Right cardiac atrium (tissue), 5 donors: ENCODE results near the gene KRTAP10-4. TPM values are rescaled to one million over a fixed set of nuclear protein-coding genes. Genes with fewer than 3 reads are reported as not detected.

ENCODE experiments used
- ATAC-seq, 2 donors: fragments of 200-7000 bp; cut with Tn5 transposase; one replicate each; pipeline versions ENCODE4 v1.8.0 to v1.9.1; 2020; ENCODE audit warnings: moderate library complexity in 2 of 2, mild to moderate bottlenecking in 1 of 2
- DNase-seq, 3 donors: peaks; one replicate each; pipeline ENCODE4 v3.0.0-alpha.2; 2020
- H3K27ac ChIP-seq: one replicate; pipeline ENCODE4 v1.5.1; 2013; ENCODE audit warnings: mild to moderate bottlenecking, low read length, control low read depth, moderate library complexity
- H3K27me3 ChIP-seq: one replicate; pipeline ENCODE4 v1.6.1; 2013; ENCODE audit not compliant: control insufficient read depth, insufficient read depth
- H3K4me1 ChIP-seq: one replicate; pipeline ENCODE4 v1.6.1; 2013; ENCODE audit warnings: low read length; ENCODE audit not compliant: control insufficient read depth, insufficient read depth
- H3K4me3 ChIP-seq: one replicate; pipeline ENCODE4 v1.5.1; 2013; ENCODE audit warnings: low read length, control low read depth
- H3K9me3 ChIP-seq: one replicate; pipeline ENCODE4 v1.6.1; 2013; ENCODE audit warnings: low read length; ENCODE audit not compliant: control insufficient read depth
- WGBS: extraction: QIAGEN DNeasy Blood & Tissue Kit; methylation state at CpG from one replicate; pipeline ENCODE4 v1.1.7; 2013; 5-methylcytosine and 5-hydroxymethylcytosine counted together
- intact Hi-C, 4 donors: fragments of 100-400 bp; cut with DNase I; formaldehyde crosslinking; loops; one replicate each; pipeline versions ENCODE4 v1.11.0 to v1.14.0; 2022 to 2023
- polyA plus RNA-seq: library from polyadenylated mRNA; stranded (reverse); fragments of 200-250 nt; gene quantifications from one replicate; pipeline ENCODE4 v1.2.3, GENCODE V29; 2013
- total RNA-seq, 4 donors: library from RNA; stranded (reverse); fragmentation: NEBNext Ultra II Directional; extraction: Animal tissue kit (Norgen Biotek cat#: 25700); gene quantifications; one replicate each; pipeline ENCODE4 v1.2.1, GENCODE V29; 2021
- donor health status: healthy with polysubstance abuse.
- donor health status: DM: no; HTN: yes; CAD: no.
- donor health status: DM: no; HTN: no; CAD: no.
- donor health status: DM: no; HTN: yes; CAD: no; lungs with severe emphysema.
- donor health status: DM: yes; HTN: yes; CAD: no.

Gene KRTAP10-4
- total and polyA plus RNA-seq, 5 donors, result not detected

DNA sequence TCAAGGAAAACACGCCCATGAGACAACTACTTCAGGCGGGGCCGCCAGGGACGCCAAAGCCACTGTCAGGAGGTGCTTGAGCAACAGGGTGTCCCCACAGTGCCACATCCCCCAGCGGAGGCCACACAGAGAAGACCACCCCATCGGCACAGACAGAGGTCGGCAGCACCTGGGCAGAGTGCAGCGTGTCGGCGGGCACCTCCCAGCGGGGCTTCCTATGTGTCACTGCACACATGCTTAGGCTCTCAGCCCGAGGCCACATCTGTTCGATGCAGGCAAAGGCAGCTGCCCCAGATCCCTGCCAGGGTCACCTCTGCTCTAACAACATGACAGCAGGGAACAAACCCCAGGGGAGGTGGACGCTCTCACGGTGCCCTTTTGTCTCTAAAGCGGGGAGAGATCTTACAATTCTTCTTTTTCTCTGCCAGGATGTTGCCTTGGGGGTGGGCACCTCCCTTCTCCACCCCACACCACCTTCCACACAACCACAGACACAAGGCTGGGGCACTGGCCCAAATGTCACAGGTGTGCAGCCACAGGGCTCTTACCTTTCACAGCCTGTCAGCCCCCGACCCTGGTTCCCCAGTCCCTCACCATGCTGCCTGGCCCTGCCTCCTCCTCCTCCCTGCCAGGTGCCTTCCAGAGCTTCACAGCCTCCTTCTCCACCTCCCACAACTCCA, 42.5 kb downstream of the KRTAP10-4 start:
- intact Hi-C loops, result no loop called here
- 77% methylated on average over 17 of the region's 17 CpGs for WGBS
- H3K9me3 ChIP-seq, result no peaks in the 10 kb centered on the region
- peak in 1 of 2 donors; percentile 27 for ATAC-seq
- H3K4me3 ChIP-seq, result no peak overlapping the region
- no peaks in the 10 kb centered on the region for H3K4me1 ChIP-seq
- H3K27ac ChIP-seq, result no peak overlapping the region
- peak in 1 of 3 donors; percentile 25 for DNase-seq
- no peaks in the 10 kb centered on the region for H3K27me3 ChIP-seq

GRCh38 chr21:44616591-44616926, 43.0 kb downstream of the KRTAP10-4 start:
- no peak overlapping the region for H3K27ac ChIP-seq
- no peak overlapping the region for H3K4me3 ChIP-seq
- no peak for ATAC-seq
- peak in 1 of 3 donors; percentile 29 for DNase-seq
- intact Hi-C loops, result no loop called here
- H3K4me1 ChIP-seq, result no peaks in the 10 kb centered on the region
- H3K9me3 ChIP-seq, result no peaks in the 10 kb centered on the region
- WGBS, result 84% methylated on average over 16 of the region's 16 CpGs
- no peaks in the 10 kb centered on the region for H3K27me3 ChIP-seq

GRCh38 chr21:44617071-44617501, 43.6 kb downstream of the KRTAP10-4 start:
- no peak overlapping the region for H3K4me3 ChIP-seq
- H3K27ac ChIP-seq, result no peak overlapping the region
- no peaks in the 10 kb centered on the region for H3K27me3 ChIP-seq
- peak in 1 of 3 donors; percentile 22 for DNase-seq
- no peaks in the 10 kb centered on the region for H3K4me1 ChIP-seq
- ATAC-seq, result no peak
- H3K9me3 ChIP-seq, result no peaks in the 10 kb centered on the region
- WGBS, result 53% methylated on average over 8 of the region's 8 CpGs
- intact Hi-C loops, result no loop called here

DNA sequence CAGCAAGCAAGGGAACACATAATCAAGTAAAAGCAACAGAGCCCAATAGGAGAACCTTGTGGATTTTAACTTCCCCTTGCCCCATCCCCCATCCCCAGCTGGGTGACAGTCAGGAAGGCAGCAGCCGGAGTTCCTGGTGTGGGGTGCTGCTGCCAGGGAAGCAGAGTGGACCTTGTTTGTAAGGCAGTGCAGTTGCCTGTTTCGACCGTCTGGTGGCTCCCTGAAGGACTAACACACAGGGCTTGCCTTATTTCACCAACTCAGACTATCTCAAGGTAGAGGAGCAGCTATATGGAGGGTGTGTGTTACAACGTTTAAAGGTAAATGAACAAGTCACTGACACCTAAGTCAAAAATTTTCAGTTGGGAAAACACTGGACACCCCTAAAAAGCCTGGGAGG, 45.0 kb downstream of the KRTAP10-4 start:
- Histone ChIP-seq H3K4me1 (no peaks in the 10 kb centered on the region), H3K27me3 (no peaks in the 10 kb centered on the region), H3K4me3 (no peak overlapping the region), H3K27ac (no peak overlapping the region), H3K9me3 (no peaks in the 10 kb centered on the region)
- intact Hi-C loops, result no loop called here
- ATAC-seq, result peak in 1 of 2 donors; percentile 49
- 18% methylated on average over 4 of the region's 4 CpGs for WGBS
- peak in 1 of 3 donors; percentile 69 for DNase-seq

GRCh38 chr21:44618909-44619308, 45.4 kb downstream of the KRTAP10-4 start:
- no peak overlapping the region for H3K4me3 ChIP-seq
- H3K4me1 ChIP-seq, result no peaks in the 10 kb centered on the region
- intact Hi-C loops, result no loop called here
- no peak overlapping the region for H3K27ac ChIP-seq
- H3K9me3 ChIP-seq, result no peaks in the 10 kb centered on the region
- DNase-seq (no peak), ATAC-seq (no peak)
- H3K27me3 ChIP-seq, result no peaks in the 10 kb centered on the region
- 64% methylated on average over 3 of the region's 3 CpGs for WGBS

DNA sequence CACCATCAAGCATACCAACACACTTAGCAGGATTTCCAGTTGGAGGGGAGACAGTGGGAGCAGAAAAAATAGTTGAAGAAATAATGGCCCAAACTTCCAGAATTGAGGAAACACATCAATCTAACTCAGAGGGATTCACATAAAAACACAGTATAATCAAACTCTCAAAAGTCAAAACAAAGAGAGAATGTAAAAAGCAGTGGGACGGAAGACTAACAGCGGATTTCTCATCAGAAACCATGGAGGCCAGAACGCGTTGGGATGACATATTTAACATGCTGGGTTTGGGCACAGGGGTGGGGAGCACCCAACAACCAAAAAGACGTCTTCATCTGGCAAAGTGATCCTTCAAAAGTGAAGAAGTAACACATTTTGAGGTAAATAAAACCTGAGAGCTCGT, 46.4 kb downstream of the KRTAP10-4 start:
- H3K4me3 ChIP-seq, result no peak overlapping the region
- H3K27me3 ChIP-seq, result no peaks in the 10 kb centered on the region
- ATAC-seq, result no peak
- WGBS, result 88% methylated on average over 6 of the region's 6 CpGs
- no peak for DNase-seq
- no peaks in the 10 kb centered on the region for H3K9me3 ChIP-seq
- no peaks in the 10 kb centered on the region for H3K4me1 ChIP-seq
- intact Hi-C loops, result no loop called here
- H3K27ac ChIP-seq, result no peak overlapping the region

DNA sequence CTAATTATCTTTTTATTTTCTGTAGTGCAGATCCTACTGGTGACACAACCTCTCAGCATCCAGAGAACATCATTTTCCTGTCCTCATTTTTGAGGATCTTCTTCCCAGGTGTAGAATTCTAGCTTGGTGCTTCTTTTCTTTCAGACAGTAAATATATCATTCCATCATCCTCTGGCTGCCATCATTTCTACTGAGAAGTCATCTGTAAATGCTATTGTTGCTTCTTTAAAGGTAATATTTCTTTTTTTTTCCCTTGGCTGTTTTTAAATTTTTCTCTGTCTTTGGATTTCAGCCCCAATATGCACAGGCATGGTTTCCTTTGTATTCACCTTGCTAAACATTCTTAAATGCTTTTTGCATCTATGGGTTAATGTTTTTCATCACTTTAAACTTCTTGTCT, 50.0 kb downstream of the KRTAP10-4 start:
- H3K27ac ChIP-seq, result no peak overlapping the region
- H3K4me1 ChIP-seq, result no peaks in the 10 kb centered on the region
- DNase-seq (no peak), ATAC-seq (no peak)
- no peak overlapping the region for H3K4me3 ChIP-seq
- no peaks in the 10 kb centered on the region for H3K9me3 ChIP-seq
- H3K27me3 ChIP-seq, result no peaks in the 10 kb centered on the region
- intact Hi-C loops, result no loop called here

Other genes starting within 250 kb of the KRTAP10-4 start
- gene CFAP410, start 234.3 kb upstream of the KRTAP10-4 start, total RNA-seq, result 10 to 100 TPM; 13.2 to 19.8 (median 17.6) TPM
- 16.8 TPM for gene CFAP410, start 234.3 kb upstream of the KRTAP10-4 start, polyA plus RNA-seq
- 1 to 10 TPM; 1.0 to 1.7 (median 1.4) TPM for gene TRPM2, start 220.1 kb upstream of the KRTAP10-4 start, total RNA-seq
- 0.61 TPM for gene TRPM2, start 220.1 kb upstream of the KRTAP10-4 start, polyA plus RNA-seq
- 1 to 10 TPM in 3 of 4 donors, under 1 TPM in 1; 0.89 to 1.1 (median 1.0) TPM for gene LRRC3, start 118.2 kb upstream of the KRTAP10-4 start, total RNA-seq
- gene LRRC3, start 118.2 kb upstream of the KRTAP10-4 start, polyA plus RNA-seq, result 0.93 TPM
- not detected for gene KRTAP10-1, start 33.5 kb upstream of the KRTAP10-4 start, total RNA-seq
- gene KRTAP10-1, start 33.5 kb upstream of the KRTAP10-4 start, polyA plus RNA-seq, result not detected
- gene KRTAP10-2, start 22.2 kb upstream of the KRTAP10-4 start, total RNA-seq, result not detected
- gene KRTAP10-2, start 22.2 kb upstream of the KRTAP10-4 start, polyA plus RNA-seq, result 0.11 TPM
- gene KRTAP10-3, start 14.9 kb upstream of the KRTAP10-4 start, total RNA-seq, result not detected
- gene KRTAP10-3, start 14.9 kb upstream of the KRTAP10-4 start, polyA plus RNA-seq, result not detected
- gene KRTAP10-5, start 6.9 kb downstream of the KRTAP10-4 start, total RNA-seq, result not detected
- gene KRTAP10-5, start 6.9 kb downstream of the KRTAP10-4 start, polyA plus RNA-seq, result not detected
- gene KRTAP10-6, start 18.8 kb downstream of the KRTAP10-4 start, total RNA-seq, result not detected
- not detected for gene KRTAP10-6, start 18.8 kb downstream of the KRTAP10-4 start, polyA plus RNA-seq
- not detected for gene KRTAP10-7, start 26.9 kb downstream of the KRTAP10-4 start, total RNA-seq
- gene KRTAP10-7, start 26.9 kb downstream of the KRTAP10-4 start, polyA plus RNA-seq, result not detected
- gene KRTAP10-8, start 38.4 kb downstream of the KRTAP10-4 start, total RNA-seq, result not detected
- not detected for gene KRTAP10-8, start 38.4 kb downstream of the KRTAP10-4 start, polyA plus RNA-seq
- gene KRTAP10-9, start 53.4 kb downstream of the KRTAP10-4 start, total RNA-seq, result not detected
- gene KRTAP10-9, start 53.4 kb downstream of the KRTAP10-4 start, polyA plus RNA-seq, result not detected
- gene KRTAP10-10, start 63.6 kb downstream of the KRTAP10-4 start, total RNA-seq, result not detected
- not detected for gene KRTAP10-10, start 63.6 kb downstream of the KRTAP10-4 start, polyA plus RNA-seq
- not detected for gene KRTAP10-11, start 72.7 kb downstream of the KRTAP10-4 start, total RNA-seq
- gene KRTAP10-11, start 72.7 kb downstream of the KRTAP10-4 start, polyA plus RNA-seq, result not detected
- gene KRTAP12-4, start 80.9 kb downstream of the KRTAP10-4 start, total RNA-seq, result not detected
- gene KRTAP12-4, start 80.9 kb downstream of the KRTAP10-4 start, polyA plus RNA-seq, result not detected
- not detected for gene KRTAP12-3, start 84.2 kb downstream of the KRTAP10-4 start, total RNA-seq
- gene KRTAP12-3, start 84.2 kb downstream of the KRTAP10-4 start, polyA plus RNA-seq, result not detected
- gene KRTAP12-2, start 93.2 kb downstream of the KRTAP10-4 start, total RNA-seq, result not detected
- gene KRTAP12-2, start 93.2 kb downstream of the KRTAP10-4 start, polyA plus RNA-seq, result not detected
- not detected for gene KRTAP12-1, start 108.4 kb downstream of the KRTAP10-4 start, total RNA-seq
- not detected for gene KRTAP12-1, start 108.4 kb downstream of the KRTAP10-4 start, polyA plus RNA-seq
- not detected for gene KRTAP10-12, start 123.4 kb downstream of the KRTAP10-4 start, total RNA-seq
- gene KRTAP10-12, start 123.4 kb downstream of the KRTAP10-4 start, polyA plus RNA-seq, result not detected
- 1 to 10 TPM in 3 of 4 donors, under 1 TPM in 1; 0.29 to 4.6 (median 1.3) TPM for gene TSPEAR, start 137.8 kb downstream of the KRTAP10-4 start, total RNA-seq
- 2.2 TPM for gene TSPEAR, start 137.8 kb downstream of the KRTAP10-4 start, polyA plus RNA-seq
- gene UBE2G2, start 228.1 kb downstream of the KRTAP10-4 start, total RNA-seq, result 10 to 100 TPM; 57.0 to 69.8 (median 64.7) TPM
- gene UBE2G2, start 228.1 kb downstream of the KRTAP10-4 start, polyA plus RNA-seq, result 39.6 TPM
- gene SUMO3, start 244.3 kb downstream of the KRTAP10-4 start, total RNA-seq, result 10 to 100 TPM; 74.4 to 87.8 (median 84.1) TPM
- gene SUMO3, start 244.3 kb downstream of the KRTAP10-4 start, polyA plus RNA-seq, result 53.3 TPM